AG20443 (cell line): ENCODE results near the gene HS6ST2.

Experiments used
- DNase-seq: peaks from one replicate; pipeline ENCODE4 v3.0.0; 2012; ENCODE audit warnings: low spot score, mixed read lengths

Gene HS6ST2

DNA sequence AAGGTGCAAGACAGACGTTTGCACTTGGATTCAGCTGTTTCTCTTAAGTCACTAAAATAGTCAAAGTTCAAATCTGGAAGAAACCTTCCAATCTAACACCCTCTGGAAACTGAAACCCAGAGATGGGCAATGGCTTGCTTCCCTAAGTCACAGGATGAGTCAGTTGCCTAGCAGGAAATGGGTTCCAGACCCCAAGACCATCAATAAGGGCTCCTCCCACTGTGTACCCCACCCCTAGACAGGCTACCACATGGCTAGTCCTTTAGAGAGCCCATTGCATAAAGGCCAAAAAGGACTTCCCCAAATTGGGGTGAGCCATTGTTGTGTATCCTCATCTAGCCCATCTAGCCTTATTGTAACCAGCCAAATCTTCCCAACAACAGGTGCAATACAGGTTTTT, 216.2 kb downstream of the HS6ST2 start:
- DNase-seq = no peak

DNA sequence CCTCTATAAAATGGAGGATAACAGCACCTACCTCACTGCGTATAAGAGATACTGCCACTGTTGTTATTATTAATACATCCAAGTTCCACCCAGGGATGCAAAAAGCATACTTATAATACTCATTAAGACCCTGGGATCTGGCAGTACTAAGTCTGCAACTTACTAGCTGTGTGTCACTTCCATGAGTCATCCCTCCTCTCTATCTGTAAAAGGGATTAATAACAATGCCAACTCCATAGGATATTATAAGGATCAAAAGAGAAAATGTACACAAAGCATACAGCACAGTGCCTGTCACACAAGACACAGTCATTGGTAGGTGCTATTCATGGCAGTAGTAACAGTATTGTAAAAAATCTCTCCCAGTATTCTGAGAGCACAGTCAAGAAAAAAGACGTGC, 216.7 kb downstream of the HS6ST2 start:
- no peak for DNase-seq

DNA sequence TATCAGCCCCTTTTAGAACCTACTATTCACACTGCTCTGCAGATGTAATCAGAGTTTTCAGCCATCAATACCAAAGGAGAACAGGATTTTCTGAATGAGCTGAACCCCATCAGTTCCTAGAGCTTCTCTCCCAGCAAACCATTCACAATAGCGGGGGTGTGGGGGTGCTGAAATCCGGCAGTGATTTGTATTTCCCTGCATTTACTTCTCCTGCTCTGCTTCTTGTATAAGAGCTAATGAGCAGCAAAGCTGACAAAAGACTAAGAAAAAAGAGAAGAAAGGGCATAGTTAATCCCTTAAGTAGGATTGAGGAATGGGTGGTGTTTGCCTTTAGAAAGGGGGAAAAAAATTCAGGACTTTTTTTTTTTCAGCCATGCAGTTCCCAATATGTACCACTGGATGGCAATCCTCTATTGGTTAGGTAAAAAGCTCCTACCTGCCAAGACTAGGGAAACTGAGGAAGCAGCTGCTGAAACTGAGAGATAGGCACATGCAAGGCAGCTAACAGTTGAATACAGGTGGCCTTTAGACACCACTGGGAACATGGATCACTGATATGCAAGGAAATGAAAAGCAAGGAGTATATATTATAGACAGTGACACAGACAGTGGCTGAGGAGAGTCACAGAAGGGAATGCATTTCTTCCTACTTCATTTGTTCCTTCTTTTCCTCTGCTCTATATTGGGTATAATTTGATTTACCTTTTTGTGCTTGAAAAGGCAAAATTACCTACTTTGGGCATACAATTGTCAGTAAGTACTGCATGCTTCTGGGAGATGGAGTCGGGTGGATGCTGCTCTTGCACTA, 217.9 kb downstream of the HS6ST2 start:
- no peak for DNase-seq

DNA sequence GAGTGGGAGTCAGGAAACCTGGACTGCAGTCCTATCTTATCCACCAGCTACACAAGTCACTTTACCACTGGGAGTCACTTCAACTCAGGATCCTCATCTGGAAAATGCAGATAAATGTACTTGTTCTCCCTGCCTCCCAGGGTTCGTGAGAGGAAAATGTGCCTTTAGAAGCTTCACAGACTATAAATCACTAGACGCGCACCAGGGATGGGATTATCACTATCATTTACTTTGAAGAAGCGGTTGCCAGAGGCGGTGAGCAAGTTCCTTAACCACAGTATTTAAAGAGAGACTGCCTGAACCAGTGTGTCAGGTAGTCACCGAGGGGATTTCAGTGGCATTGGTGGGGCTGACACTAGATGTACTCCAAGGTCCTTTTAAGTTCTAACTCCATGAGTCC, 219.5 kb downstream of the HS6ST2 start:
- DNase-seq = no peak

DNA sequence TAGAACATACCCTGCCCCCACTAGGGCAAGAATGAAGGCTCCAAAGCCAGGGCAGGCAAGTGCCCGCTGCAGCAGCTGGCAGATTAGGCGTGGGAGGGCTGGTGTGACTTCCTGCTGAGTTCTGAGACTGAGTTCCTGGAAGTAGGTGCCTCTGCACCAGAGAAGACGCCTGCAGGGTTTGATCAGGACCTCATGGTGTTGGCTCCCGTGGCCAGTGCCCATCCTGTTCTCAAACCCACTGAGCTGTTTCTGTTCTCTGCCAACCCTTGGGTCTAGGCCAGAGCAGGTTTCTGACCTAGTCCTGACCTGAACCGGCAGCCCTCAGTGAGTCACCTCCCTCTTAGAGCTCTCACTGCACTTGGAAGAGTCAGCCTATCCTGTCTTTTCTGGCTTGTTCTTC, 220.7 kb downstream of the HS6ST2 start:
- DNase-seq = no peak

DNA sequence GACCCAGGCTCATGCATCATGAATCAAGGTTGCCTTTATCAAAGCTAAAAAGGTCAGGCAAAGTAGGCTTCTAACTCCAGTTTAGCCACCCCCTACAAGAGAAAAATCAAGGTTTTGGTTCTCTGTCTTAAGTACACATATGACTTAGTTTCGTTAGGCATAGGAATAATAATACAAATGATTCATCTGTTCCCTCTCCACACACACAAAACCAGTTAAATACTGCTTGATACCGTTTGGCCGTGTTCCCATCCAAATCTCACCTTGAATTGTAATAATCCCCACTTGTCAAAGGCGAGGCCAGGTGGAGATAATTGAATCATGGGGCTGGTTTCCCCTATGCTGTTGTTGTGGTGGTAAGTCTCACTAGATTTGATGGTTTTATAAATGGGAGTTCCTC, 226.2 kb downstream of the HS6ST2 start:
- DNase-seq = no peak

DNA sequence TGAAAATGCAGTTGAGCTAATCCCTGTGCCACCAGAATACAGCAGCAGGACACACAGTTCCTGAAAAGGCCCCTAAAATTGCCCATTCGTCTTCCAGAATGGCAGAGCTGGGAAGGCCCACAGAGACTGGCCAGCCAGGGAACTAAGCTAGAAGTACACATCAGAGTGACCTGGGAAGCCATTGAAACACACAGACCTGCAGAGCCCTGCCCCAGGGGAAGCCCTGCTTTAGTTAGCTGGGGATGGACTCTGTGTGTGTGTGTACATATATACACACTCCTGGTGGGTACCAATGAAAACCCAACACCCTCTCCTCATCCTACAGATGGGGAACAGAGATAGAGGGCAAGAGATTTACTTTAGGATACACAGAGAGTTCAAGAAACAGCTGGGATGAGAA, 227.7 kb downstream of the HS6ST2 start:
- DNase-seq = no peak

DNA sequence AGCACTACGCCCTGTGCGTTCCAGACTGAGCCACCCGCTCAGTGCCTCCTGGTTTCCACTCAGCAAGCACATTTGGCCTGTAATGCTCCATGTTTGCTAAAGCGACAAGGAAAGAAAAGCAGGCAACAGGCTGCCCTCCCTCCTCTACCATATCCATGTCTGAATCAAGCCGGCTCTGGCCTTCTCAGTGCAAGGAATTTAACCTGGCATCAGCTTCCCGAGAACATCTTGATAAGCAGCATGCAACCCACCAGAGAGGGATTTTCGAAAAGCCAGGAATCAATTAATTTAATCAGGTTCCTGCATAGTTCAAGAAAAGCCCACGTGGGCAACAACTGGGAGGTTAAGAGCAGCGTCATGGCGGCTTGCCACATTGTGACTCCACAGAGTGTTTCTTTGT, 228.2 kb downstream of the HS6ST2 start:
- no peak for DNase-seq

DNA sequence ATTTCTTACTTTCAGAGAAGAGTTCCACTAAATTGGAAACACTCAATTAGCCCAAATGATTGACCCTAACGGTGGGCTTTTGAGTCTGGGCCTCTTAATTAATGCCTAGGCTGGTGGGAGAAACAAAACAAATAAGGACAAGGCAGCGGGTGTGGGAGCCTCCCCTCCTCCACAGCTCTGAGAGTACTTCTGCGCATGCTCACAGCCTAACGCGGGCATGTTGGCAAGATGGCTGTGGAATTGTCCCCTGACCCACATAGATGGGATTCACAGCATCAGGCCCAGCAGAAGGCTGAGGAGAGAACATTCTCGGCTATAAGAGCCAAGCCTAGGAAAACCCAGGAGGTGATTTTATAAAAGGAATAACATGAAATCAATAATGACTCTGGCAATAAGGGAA, 230.1 kb downstream of the HS6ST2 start:
- no peak for DNase-seq

DNA sequence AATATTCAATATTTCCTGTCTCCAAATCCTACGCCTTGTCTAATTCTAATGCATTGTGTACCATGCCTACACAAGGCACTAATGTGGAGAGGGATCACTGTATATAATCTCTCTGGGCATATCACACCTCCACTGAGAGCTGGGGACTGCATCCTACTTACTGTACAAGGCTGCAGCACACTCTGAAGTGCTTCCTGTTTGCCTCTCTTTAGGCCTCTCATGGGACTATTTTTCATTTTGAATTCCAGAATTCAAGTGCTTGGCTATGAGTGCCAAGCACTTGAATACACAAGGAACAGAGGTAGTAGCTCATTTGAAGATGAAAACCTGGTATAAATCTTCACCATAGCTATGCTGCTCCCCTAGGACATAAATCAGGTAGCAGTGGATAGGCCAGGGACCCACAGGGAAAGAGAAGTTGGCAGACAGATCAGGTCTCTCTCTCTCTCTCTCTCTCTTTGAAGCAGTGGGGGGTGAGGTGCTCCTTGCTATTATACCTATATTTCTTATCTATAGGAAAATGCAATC, 239.9 kb downstream of the HS6ST2 start:
- DNase-seq = no peak

DNA sequence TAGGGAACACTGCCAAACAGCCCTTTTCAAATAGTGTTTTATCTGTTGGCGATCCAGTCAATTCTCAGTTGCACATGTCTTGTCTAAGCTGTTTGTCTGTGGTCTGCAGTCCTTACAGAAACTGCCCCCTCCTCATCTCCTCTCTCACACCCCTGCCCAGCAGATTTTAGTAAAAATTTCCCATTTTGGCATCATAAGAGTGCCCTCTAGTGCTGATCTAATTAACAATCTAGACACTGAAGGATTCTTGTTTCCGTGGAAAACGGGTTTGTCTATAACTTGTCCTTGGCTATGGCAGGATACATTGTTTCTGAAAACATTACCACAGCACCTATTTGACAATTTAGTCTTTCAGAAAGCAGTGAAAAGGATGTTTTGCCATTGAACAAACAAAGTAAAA, 242.4 kb downstream of the HS6ST2 start:
- DNase-seq = no peak

DNA sequence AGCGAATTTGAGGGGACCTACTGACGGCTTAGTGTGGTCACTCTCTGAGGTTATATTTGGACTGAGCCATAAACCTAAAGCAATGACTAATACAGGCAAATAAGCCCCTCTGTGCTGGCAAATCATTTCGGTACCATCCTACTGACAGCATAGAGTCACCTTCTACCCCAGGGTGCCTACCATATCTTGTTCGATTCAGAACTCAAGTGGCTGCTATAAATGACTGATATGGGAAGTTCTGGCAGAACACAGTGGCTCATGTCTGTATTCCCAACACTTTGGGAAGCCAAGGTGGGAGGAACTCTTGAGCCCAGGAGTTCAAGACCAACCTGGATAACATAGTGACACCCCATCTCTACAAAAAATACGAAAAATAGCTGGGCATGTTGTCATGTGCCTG, 243.5 kb downstream of the HS6ST2 start:
- DNase-seq = no peak

DNA sequence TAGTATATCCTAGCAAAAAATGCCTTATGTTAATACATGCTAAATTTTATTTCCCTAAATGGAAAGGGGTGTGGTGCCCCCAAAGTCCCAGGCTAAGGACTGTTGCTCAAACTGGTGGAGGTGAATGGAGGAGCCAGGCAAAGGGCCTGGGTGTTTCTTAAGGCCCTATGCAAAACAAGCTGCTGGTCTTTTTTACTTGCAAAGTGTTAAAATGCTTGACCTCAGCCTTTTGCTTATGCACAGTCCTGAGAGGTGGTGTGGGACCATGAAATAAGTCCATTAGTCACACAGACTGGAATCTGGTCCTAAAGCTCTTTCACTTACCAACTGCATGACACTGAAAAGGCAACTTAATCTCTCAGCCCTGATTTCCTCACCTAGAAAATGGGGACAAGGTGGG, 246.1 kb downstream of the HS6ST2 start:
- no peak for DNase-seq

DNA sequence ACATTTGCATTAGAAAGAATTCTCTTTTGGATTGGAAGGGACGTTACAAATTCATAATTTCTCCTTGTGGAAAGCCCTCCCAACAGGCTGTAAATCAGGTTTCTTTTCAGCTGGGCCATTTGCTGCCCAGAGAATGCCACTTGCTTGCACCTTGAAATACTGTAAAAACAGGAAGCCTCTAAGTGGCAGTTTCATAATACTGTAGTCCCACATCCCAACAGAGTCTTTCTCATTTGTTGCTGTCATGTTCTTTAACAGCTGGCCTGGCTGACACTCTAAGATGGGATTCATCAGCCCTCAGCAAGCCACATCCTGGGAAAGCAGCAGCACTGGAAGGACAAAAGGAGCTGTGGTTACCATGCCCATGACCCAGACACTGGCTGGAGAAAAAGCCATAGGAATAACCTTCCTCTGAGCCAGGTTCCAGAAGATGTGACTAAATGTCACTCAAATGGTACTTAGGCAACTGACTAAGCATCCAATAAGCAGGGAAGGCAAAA, 247.7 kb downstream of the HS6ST2 start:
- DNase-seq = no peak

DNA sequence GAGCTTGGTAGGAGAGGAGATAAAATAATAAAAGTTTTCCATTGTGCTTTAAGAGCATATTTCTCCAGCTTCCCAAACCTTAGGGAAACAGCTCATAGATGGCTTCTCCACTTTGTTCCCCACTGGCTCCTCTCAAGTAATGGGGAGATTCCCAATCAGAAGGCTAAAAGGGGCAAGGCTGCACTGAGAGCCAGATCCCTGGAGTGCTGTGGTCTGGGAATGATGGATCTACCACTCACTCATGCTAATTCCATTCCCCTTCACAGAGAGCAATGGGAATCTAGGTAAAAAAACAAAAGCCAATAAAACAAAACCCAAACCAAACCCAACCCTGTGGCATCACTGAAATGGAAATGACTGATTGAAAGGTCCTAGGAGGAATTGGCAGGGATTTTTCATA, 249.9 kb downstream of the HS6ST2 start:
- DNase-seq = no peak

DNA sequence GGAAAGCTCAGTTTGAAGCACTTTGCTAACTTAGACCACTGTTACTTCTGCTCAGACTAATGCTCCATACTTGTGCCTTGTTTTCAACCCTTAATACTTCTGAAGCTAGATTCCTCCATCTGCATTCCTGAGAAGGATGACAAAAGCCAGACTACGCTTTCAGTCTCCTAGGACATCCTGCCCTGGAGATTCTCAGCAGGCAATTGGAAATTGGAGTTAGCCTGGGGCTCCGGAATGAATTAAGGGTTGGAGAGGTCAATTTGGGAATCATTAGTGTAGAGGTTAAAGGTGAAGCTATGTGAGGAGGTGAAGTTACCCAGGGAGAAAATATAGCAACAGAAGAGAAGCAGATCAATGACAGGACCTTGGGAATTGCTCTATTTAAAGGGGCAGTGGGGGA, 253.7 kb downstream of the HS6ST2 start:
- no peak for DNase-seq

DNA sequence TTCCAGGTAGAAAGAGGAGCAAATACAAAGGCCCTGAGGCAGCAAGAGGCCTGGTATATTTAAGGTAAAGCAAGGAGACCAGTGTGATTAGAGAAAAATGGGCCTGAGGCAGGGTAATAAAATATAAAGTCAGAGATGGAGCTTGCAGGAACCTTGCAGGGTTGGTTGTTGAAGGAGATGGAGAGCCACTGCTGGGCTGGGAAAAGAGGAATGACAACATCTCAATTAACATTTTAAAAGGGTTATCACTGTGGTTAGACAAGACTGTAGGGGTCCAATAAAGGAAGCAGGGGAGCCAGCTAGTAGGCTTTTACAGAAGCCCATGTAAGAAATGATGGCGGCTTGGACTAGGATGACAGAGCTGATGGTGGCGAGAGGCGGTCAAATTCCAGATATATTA, 264.0 kb downstream of the HS6ST2 start:
- no peak for DNase-seq

DNA sequence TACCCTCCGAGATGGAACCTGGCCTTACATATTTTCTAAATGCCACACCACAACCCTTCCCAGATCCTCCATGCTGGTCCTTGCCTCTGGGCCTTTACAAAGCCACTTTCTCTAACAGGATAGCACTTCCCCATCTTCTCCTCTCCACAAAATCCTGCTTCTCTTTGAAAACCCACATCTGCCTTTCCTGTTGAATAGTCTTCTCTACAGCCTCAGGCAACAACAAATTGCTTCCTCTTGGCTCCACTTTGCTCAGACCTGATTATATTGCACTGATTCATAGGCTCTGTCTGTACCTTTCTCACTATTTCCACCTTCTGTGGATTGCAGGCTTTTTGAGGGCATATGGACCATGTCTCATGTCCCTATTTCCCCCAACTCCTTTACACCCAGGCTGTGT, 265.9 kb downstream of the HS6ST2 start:
- no peak for DNase-seq

DNA sequence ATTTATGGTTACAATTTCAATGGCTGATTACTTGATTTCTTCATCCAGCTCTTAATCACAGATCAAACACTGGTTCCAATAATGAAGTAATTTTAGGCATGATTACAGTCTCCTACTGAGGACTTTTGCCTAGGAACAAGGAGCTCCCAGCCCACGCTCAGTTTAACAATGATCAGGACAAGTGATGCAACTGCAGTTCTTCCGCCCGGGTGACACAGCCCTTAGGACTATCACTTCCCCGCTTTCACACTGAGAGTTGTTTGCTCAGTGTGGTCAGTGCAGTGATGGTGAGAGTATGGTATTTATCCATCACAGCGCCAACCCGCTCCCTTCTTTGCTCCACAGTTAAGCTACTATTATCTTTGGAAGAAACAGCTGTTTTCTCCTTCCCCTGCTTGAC, 266.4 kb downstream of the HS6ST2 start:
- peak; percentile 47 for DNase-seq

DNA sequence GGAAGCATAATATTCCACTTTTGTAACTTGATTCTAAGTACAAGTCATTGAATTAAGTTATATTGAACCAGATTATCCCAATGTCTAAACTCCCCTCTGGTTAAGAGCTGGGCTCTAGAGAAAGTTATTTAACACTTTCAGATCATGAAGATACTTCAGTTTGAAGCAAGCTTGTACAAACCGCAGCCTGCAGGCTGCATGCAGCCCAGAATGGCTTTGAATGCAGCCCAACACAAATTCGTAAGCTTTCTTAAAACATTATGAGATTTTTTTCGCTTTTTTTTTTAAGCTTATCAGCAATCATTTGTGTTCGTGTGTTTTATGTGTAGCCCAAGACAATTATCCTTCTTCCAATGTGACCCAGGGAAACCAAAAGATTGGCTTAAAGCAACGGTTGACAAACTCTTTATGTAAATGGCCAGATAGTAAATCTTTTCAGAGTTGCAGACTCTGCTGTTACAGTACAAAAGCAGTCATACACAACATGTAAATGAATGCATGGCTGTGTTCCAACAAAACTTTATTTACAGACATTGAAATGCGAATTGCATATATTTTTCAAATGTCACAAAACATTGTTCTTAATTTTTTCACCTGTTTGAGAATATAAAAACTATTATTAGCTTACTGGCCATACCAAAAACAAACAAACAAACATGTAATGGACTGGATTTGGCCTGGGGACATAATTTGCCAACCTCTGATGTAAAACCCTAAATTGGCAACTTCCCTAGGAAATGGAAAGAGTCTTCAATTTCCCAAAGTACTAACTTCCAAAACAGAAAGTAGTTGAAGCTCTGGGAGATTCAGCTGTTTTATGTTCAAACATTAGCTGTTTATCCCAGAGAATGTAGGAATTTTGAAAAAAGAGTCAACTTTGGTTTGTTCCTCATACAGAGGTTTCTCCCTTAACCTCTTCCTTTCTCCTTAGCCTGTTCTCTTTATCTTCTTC, 268.5 kb downstream of the HS6ST2 start:
- DNase-seq = no peak

DNA sequence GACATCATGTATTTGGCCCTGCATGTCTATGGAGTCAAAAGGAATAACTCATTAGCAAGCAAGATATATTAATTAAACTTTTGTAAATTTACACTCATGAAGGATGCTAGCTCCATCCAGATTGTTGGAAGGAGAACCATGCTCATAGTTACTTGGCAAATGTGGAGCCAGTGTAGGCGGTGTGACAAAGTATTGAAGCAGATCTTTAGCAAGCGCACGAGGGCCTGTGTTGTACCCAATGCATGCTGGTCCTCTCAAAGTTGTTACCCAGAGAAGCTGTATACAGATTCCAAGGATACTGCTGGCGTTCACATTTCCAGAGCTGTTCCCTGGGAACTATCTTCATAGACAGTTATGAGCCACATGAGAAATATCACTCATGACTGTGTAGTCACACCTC, 273.2 kb downstream of the HS6ST2 start:
- no peak for DNase-seq

DNA sequence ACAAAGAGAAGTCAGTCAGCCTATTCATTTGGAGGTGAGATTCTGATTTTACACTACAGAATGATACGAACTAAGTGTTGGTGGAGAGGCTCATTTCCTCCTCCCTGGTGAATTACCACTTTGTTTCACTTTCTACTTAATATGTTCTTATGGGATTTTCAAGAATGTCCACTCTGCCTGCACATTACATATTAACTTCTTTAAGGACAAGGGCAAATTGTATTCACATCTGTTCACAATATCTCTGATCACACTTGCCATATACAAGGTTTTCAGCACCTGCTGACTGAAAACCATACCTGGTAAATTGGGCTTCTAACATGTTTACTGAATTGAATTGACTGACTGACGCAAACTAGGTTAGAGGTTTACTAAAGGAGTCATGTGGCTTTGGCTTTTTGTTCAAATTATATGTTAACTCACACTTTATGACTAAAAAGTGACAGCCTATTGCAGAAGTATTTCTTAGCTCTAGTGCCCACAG, 281.2 kb downstream of the HS6ST2 start:
- DNase-seq = no peak
